Measurements from ENCODE around the gene PDE4DIP. TPM values are rescaled to one million over a fixed set of nuclear protein-coding genes. Genes with fewer than 3 reads are reported as not detected.
"Not testable (repeated sequence)": the region's sequence is repeated elsewhere in the genome, so short reads cannot be mapped to it uniquely, and the experiment has no call there.

The PDE4DIP gene
- total RNA-seq, 2 donors from 2014 or later, result 26.5 to 33.8 TPM

DNA sequence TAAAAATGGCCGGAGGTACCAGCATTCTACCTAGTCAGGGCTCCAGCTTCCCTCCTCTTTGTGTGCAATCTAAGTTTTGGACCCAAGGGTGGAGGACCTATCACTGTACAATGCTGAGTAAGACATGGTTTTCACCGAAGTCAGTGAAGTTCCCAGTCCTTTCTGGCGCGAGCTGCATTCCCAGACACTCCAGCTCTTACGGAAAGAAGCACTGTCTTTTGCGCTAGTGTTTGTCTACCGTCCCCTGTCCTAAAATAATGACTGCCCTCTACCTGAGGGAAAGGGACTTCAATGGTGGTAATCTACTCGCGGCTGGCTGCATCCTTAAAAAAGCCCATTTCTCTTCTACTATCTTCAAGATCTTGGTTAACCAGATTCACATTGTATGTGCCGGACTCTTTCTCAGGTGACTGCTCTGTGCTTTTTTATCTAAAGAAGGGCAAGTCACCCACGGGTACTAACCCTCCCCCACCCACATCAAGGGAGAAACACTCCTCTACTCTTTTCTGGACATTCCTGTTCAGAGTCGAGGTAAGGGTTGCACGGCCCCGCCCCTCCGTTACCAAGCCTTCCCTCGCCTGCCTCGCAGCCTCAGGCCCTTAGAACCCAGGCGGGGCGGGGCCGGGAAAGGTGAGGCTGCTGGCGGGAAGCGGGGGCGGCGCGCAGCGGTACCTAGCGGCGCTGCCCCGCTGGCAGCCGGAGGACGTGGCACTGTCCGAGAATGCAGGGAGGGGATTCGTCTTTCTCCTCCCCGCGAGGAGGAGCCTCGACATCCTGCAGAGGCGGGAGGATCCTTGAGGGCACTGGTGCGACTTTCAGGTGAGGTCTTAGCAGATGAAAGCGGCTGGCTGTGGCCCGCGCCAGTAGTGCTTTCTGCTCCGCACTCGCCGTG is 107.4 kb downstream of the PDE4DIP start:
- ATAC-seq (peak; percentile 86 to 88), DNase-seq (ENCODE audit: low spot score in 2 of 2) (peak; percentile 72 to 82)
- peak overlapping the region; percentile 85 to 94 for H3K27ac Mint-ChIP-seq
- not testable (repeated sequence) for H3K36me3 Mint-ChIP-seq, H3K9me3 Mint-ChIP-seq

DNA sequence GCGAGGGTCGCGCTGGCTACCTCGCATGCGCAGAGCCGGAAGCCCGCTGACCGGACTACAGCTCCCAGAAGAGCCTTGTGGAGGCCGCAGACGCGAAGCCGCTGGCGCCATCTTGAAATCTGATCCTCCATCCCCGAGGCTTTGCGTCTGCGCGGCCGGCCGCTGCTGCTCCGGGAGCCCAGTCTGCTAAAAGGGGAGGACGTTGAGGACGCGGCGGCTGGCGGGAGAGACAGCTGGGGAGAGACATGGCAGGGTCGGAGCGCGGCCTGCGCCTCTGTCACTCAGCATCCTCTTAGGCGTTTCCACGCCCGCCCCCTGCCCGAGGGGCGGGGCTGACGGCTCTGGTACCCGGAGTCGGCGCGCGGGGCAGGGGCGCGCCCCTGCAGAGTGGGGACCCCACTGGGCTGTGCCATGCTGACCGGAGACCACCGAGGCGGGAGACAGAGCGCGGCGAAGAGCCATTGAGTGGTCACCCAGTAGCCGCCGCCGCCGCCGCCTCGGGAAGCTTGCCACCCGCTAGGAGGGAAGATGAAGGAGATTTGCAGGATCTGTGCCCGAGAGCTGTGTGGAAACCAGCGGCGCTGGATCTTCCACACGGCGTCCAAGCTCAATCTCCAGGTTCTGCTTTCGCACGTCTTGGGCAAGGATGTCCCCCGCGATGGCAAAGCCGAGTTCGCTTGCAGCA is 108.2 kb downstream of the PDE4DIP start:
- DNase-seq (ENCODE audit: low spot score in 2 of 2) (peak; percentile 56 to 65), ATAC-seq (peak; percentile 67 to 76)
- H3K27ac Mint-ChIP-seq, result peak overlapping the region in 1 of 2 donors; percentile 85
- not testable (repeated sequence) for H3K9me3 Mint-ChIP-seq, H3K36me3 Mint-ChIP-seq

DNA sequence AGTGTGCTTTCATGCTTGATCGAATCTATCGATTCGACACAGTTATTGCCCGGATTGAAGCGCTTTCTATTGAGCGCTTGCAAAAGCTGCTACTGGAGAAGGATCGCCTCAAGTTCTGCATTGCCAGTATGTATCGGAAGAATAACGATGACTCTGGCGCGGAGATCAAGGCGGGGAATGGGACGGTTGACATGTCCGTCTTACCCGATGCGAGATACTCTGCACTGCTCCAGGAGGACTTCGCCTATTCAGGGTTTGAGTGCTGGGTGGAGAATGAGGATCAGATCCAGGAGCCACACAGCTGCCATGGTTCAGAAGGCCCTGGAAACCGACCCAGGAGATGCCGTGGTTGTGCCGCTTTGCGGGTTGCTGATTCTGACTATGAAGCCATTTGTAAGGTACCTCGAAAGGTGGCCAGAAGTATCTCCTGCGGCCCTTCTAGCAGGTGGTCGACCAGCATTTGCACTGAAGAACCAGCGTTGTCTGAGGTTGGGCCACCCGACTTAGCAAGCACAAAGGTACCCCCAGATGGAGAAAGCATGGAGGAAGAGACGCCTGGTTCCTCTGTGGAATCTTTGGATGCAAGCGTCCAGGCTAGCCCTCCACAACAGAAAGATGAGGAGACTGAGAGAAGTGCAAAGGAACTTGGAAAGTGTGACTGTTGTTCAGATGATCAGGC is 108.8 kb downstream of the PDE4DIP start:
- H3K27ac Mint-ChIP-seq, H3K9me3 Mint-ChIP-seq, ATAC-seq, H3K36me3 Mint-ChIP-seq: not testable (repeated sequence)
- DNase-seq (ENCODE audit: low spot score in 2 of 2), result peak; percentile 23 to 55

DNA sequence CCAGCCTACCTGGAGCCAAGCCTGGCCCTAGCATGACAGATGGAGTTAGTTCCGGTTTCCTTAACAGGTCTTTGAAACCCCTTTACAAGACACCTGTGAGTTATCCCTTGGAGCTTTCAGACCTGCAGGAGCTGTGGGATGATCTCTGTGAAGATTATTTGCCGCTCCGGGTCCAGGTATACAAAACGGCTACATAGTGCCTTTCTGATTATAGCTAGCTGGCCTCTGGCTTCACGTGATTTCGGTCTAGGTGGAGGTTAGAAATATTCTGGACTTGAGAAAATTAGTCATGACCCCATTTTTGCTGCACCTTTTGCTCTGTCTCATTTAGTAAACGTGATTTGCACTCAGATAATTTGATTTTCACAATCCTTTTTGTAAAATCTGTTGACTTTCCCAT is 109.5 kb downstream of the PDE4DIP start:
- not testable (repeated sequence) for ATAC-seq; H3K9me3 Mint-ChIP-seq; H3K36me3 Mint-ChIP-seq; DNase-seq (ENCODE audit: low spot score in 2 of 2); H3K27ac Mint-ChIP-seq

DNA sequence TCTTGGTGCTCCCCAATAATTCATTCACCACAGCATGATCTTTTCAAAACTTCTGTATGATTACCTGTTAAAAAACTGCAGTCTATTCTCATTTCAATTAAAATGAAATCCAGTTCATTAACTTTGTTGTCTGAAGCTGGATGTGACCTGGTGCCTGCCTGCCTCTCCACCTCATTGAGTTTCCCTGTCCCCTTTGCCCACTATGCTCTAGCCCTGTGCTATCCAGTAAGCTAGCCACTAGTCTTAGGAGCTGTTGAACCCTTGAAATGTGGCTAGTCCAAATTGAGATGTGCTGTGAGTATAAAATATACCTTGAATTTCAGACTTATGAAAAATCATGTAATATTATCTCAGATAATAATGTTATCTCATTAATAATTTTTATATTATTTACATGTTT is 114.1 kb downstream of the PDE4DIP start:
- H3K9me3 Mint-ChIP-seq; H3K27ac Mint-ChIP-seq; ATAC-seq; DNase-seq (ENCODE audit: low spot score in 2 of 2); H3K36me3 Mint-ChIP-seq: not testable (repeated sequence)

DNA sequence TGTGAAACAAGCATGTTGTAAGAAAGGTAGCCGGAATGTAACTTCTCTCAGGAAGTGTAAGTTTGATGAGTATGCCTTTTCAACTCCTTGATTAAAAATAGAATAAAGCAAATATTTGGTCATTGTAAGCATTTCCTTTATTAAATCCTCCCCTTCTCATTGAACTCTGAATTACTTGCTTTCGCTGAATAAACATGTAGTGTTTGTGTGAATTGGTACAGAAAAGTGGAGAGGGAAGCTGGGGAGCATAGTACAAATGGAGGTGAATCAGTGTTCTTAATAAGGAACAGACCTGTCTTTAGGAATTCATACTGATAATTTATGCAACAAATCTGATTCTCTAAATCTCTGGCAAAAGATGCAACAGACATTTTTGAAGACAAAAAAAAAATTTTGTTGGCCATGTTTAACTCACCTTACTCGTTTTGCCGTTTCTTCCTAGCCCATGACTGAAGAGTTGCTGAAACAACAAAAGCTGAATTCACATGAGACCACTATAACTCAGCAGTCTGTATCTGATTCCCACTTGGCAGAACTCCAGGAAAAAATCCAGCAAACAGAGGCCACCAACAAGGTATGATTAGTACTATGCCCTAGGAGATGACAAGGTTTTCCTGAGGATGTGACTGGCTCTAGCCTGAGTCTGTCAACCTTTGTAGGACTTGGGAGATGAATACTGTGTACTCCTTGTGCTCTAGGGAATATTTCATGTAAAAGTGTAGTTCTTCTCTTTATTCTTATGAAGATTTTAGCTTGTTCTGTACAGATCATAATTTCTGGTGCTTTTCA is 116.2 kb downstream of the PDE4DIP start:
- not testable (repeated sequence) for ATAC-seq; H3K36me3 Mint-ChIP-seq; H3K27ac Mint-ChIP-seq; DNase-seq (ENCODE audit: low spot score in 2 of 2); H3K9me3 Mint-ChIP-seq

DNA sequence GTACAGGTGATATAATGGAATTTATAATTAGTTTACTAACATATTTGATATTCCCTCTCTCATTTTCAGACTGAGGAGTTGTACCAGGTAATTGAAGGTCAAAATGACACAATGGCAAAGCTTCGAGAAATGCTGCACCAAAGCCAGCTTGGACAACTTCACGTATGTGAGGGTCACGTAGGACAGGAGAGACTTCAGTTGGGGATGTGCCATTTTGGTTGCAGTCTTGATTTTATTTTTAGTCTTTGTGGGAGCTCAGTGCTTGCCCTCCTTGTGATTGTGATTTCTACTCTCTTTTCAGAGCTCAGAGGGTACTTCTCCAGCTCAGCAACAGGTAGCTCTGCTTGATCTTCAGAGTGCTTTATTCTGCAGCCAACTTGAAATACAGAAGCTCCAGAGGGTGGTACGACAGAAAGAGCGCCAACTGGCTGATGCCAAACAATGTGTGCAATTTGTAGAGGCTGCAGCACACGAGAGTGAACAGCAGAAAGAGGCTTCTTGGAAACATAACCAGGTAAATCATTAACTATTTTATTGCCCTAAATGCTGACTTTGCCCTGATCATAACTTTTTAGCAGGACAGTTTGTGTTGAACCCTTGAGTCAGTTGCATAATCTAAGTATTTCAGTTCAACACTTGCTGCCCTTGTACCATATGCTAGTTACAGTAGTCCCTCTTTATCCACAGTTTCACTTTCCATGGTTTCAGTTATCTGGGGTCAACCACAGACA is 118.1 kb downstream of the PDE4DIP start:
- not testable (repeated sequence) for H3K27ac Mint-ChIP-seq, H3K36me3 Mint-ChIP-seq, ATAC-seq

DNA sequence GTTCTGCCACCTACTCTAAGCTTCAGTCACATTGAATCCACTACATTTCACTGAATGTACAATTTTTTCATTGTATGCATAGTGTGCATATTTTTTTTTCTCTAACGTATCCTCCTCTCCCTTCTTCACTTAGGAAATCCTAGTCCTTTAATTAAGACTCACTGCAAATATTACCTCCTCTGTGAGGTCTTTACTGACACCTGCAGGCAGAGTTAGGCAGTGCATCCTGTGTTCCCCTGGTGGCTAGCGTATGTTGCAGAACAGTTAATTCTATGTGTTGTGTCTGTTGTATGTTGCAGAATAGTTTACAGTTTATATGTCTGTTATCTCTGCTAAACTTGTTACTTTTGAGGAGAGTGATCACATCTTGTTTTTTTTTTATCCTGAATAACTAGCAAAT is 121.9 kb downstream of the PDE4DIP start:
- DNase-seq (ENCODE audit: low spot score in 2 of 2); H3K27ac Mint-ChIP-seq; H3K9me3 Mint-ChIP-seq; H3K36me3 Mint-ChIP-seq: not testable (repeated sequence)
- peak; percentile 77 to 85 for ATAC-seq

More for the DNA sequence above, 118.1 kb downstream of the PDE4DIP start:
- DNase-seq (ENCODE audit: low spot score in 2 of 2); H3K9me3 Mint-ChIP-seq: not testable (repeated sequence)

DNA sequence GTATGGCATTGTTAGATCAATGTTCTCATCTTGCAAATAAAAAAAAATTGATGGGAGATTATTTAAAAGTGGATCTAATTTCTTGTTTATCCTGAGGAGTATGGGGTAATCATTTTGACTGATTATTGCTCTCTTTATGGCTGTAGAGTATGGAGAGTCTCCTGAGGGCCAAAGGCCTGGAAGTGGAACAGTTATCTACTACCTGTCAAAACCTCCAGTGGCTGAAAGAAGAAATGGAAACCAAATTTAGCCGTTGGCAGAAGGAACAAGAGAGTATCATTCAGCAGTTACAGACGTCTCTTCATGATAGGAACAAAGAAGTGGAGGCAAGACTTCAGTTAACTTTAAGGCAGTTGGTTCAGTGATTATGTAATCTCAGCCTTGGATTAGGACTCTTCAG is 123.4 kb downstream of the PDE4DIP start:
- H3K27ac Mint-ChIP-seq; H3K36me3 Mint-ChIP-seq; ATAC-seq; H3K9me3 Mint-ChIP-seq; DNase-seq (ENCODE audit: low spot score in 2 of 2): not testable (repeated sequence)

DNA sequence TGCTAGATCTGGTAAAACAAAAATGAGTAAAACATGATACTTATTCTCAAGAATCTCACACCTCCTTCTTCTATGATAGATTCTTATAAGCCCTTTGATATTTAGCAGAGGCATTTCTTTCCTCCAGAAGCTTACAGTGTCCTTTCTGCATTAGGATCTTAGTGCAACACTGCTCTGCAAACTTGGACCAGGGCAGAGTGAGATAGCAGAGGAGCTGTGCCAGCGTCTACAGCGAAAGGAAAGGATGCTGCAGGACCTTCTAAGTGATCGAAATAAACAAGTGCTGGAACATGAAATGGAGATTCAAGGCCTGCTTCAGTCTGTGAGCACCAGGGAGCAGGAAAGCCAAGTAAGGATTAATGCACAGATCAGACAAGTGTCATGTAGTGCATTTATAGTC is 124.5 kb downstream of the PDE4DIP start:
- H3K9me3 Mint-ChIP-seq; H3K27ac Mint-ChIP-seq; DNase-seq (ENCODE audit: low spot score in 2 of 2); H3K36me3 Mint-ChIP-seq; ATAC-seq: not testable (repeated sequence)

DNA sequence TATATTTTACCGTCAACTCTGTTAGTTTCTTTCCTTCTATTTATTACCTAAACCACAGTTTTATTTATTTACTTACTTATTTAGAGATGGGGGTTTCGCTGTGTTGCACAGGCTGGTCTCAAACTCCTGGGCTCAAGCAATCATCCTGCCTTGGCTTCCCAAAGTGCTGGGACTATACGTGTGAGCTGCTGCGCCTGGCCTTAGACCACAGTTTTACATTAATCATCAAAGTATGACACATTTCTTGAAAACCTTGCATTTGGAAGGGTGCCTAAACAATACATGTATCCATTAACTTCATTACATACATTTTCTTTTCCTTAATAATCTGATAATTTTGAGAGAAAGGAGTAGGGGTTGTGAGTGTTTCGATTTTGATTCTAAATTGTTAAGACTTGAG is 124.9 kb downstream of the PDE4DIP start:
- not testable (repeated sequence) for H3K27ac Mint-ChIP-seq; H3K9me3 Mint-ChIP-seq; DNase-seq (ENCODE audit: low spot score in 2 of 2); H3K36me3 Mint-ChIP-seq
- ATAC-seq, result peak; percentile 29 to 61

DNA sequence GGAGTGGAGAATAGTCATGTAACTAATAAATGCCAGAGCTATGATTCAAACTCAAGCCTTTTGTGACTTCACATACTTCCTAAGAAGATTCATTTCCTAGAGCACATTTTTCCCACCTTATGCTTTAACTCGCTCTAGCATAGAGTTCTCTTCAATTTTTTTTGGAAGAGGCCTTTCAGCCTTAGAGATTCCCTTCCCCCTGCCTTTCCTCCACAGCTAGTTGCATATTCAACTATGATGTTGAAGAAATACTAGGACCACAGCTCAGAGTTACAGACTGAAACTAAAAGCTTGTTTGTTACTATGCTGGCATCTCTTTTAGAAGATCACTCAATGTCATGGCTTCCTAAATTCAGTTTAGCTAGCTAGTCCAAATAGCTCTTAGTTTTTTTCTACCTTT is 131.2 kb downstream of the PDE4DIP start:
- not testable (repeated sequence) for DNase-seq (ENCODE audit: low spot score in 2 of 2); H3K9me3 Mint-ChIP-seq
- peaks cover 12 to 20% of the 10 kb centered on the region in 2 donors for H3K36me3 Mint-ChIP-seq
- peak overlapping the region; percentile 41 to 63 for H3K27ac Mint-ChIP-seq
- peak; percentile 29 to 75 for ATAC-seq

DNA sequence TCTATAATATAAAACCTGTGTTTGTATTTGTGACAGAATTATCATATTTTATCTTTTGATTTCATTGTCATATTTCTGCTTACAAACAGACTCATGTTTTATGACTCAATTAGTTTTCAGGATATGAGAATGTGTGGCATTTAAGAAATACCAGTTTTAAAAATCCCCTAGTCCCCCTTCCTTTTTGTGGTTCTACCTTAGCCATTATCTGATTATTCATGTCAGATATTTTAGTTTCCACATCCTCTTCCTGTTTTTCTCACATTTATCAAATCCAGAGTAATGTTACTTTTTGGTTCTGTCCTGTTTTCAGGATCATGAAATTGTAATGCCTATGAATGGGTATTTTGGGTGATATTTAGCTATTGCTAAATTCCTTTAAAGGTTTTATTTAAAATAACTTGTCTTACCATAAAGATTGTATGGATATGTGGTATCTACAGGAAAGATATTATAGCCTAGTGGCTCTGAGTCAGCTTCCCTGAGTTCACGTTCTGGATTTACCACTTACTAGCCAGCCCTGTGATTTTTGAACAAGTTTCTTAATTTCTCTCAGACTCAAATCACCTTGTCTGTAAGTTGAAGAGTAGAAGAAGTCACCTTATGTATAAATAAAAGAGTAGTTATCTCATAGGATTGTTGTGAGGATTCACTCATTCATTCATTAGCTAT is 131.8 kb downstream of the PDE4DIP start:
- ATAC-seq, result peak; percentile 80 to 88
- not testable (repeated sequence) for DNase-seq (ENCODE audit: low spot score in 2 of 2); H3K9me3 Mint-ChIP-seq
- Mint-ChIP-seq H3K27ac (peak overlapping the region; percentile 63 to 81), H3K36me3 (peaks cover 18 to 24% of the 10 kb centered on the region in 2 donors)

DNA sequence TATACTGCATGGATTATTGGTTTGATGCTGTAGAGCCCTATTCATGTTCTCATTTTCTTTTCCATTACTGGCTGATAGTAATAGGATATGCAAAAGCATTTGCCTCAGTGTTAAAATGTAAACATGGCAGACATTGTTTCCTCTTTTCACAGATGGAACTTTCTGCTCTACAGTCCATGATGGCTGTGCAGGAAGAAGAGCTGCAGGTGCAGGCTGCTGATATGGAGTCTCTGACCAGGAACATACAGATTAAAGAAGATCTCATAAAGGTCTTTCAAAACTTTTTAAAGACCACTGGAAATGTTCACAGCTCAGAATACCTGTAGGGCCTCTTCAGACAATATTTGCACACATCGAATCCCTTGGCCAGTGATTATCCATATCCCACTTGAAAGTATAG is 133.6 kb downstream of the PDE4DIP start:
- not testable (repeated sequence) for DNase-seq (ENCODE audit: low spot score in 2 of 2); H3K27ac Mint-ChIP-seq; H3K9me3 Mint-ChIP-seq; ATAC-seq
- peaks cover 19 to 39% of the 10 kb centered on the region in 2 donors for H3K36me3 Mint-ChIP-seq

DNA sequence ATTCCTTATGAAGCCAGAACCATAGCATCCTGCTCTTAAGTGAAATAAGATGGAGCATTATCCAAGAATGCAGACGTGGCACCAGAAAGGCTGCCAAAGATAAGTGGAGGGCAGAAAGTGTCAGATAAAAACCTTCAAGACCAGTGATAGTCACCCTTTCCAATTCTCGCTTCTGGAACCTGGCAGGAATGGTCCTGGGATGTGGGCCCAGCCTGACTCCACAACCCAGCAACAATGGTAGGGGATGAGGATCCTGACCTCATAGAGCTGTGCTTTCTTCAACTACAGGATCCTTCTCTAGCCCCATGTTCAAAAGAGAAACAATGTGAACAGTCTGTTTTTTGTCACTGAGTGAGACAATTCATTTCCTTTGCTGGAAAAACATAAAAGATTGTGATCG is 145.2 kb downstream of the PDE4DIP start:
- ATAC-seq; DNase-seq (ENCODE audit: low spot score in 2 of 2); H3K27ac Mint-ChIP-seq; H3K36me3 Mint-ChIP-seq; H3K9me3 Mint-ChIP-seq: not testable (repeated sequence)

All from activated naive CD4-positive, alpha-beta T cell treated with anti-CD3 and anti-CD28 coated beads, Interleukin-2, amount 50 U/mL, for 72 hours (primary cell).